Neural crest cell (in vitro differentiated cells): ENCODE results near the gene LPAR5. TPM values are rescaled to one million over a fixed set of nuclear protein-coding genes. Genes with fewer than 3 reads are reported as not detected.

ENCODE experiments used
- DNase-seq: peaks from one replicate; pipeline ENCODE4 v3.0.0; 2021; ENCODE audit warnings: low read depth, mixed read lengths, low spot score
- H3K27ac Mint-ChIP-seq: one replicate; pipeline ENCODE4 v1.8.0; 2021; ENCODE audit warnings: mild to moderate bottlenecking, mixed read lengths; ENCODE audit not compliant: unreplicated experiment
- H3K27me3 Mint-ChIP-seq: 2 replicates; pipeline ENCODE4 v1.8.0; 2021; ENCODE audit warnings: low read depth, mild to moderate bottlenecking, mixed read lengths
- H3K36me3 Mint-ChIP-seq: 2 replicates; pipeline ENCODE4 v1.8.0; 2021; ENCODE audit warnings: low read depth, mild to moderate bottlenecking, mixed read lengths
- H3K4me1 Mint-ChIP-seq: 2 replicates; pipeline ENCODE4 v1.8.0; 2021; ENCODE audit warnings: mixed read lengths
- H3K4me3 Mint-ChIP-seq: one replicate; pipeline ENCODE4 v1.8.0; 2021; ENCODE audit warnings: mild to moderate bottlenecking, mixed read lengths
- H3K9me3 Mint-ChIP-seq: 2 replicates; pipeline ENCODE4 v1.8.0; 2021; ENCODE audit warnings: mixed read lengths
- CTCF ChIP-seq: fragments of 200-600 bp; sonication (generic); conservative IDR thresholded peaks from 2 replicates; pipeline ENCODE4 v1.5.0; 2021; ENCODE audit warnings: antibody characterized with exemption, mild to moderate bottlenecking
- total RNA-seq: library from RNA; stranded (reverse); gene quantifications from 2 replicates; pipeline ENCODE4 v1.2.1, GENCODE V29; 2021

Gene LPAR5
- total RNA-seq, 1 donor from 2014 or later, result not detected

DNA sequence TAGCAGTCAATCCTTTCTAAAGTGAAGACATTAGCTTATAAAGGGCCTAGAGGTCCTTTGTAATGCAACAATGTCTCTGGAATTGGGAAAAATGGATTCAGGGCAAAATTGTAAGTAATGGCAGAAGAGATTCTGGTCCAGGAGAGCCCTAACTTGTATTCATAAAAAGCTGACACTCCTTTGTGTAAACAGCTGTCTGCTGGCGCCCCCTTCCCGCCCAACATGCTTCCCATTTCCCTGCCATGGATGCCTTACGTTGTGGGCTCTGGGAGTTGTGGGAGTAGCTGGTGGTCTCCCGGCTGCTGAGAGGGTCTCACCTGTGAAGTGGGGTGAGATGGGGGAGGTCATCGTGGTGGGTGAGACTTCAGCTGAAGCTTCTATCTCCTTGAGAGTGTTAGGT lies 9.1 kb upstream of the LPAR5 start:
- Mint-ChIP-seq H3K36me3 (peaks cover 8% of the 10 kb centered on the region), H3K9me3 (no peaks in the 10 kb centered on the region)
- TF ChIP-seq CTCF, result no peak

GRCh38 chr12:6644257-6644596 lies 8.5 kb upstream of the LPAR5 start:
- H3K9me3 Mint-ChIP-seq, result no peaks in the 10 kb centered on the region
- H3K4me1 Mint-ChIP-seq, result peaks cover 16% of the 10 kb centered on the region
- H3K36me3 Mint-ChIP-seq, result peaks cover 8% of the 10 kb centered on the region
- H3K27ac Mint-ChIP-seq, result peak overlapping the region; percentile 22
- TF ChIP-seq CTCF, result no peak
- DNase-seq, result no peak
- peaks cover 25% of the 10 kb centered on the region for H3K27me3 Mint-ChIP-seq
- no peak overlapping the region for H3K4me3 Mint-ChIP-seq

More for the DNA sequence above, 9.1 kb upstream of the LPAR5 start:
- peaks cover 25% of the 10 kb centered on the region for H3K27me3 Mint-ChIP-seq
- peak overlapping the region; percentile 22 for H3K27ac Mint-ChIP-seq
- H3K4me1 Mint-ChIP-seq, result peaks cover 16% of the 10 kb centered on the region
- no peak overlapping the region for H3K4me3 Mint-ChIP-seq
- no peak for DNase-seq

GRCh38 chr12:6643569-6644256 lies 8.0 kb upstream of the LPAR5 start:
- peak overlapping the region; percentile 52 for H3K4me3 Mint-ChIP-seq
- H3K9me3 Mint-ChIP-seq, result no peaks in the 10 kb centered on the region
- H3K4me1 Mint-ChIP-seq, result peaks cover 16% of the 10 kb centered on the region
- no peak for TF ChIP-seq CTCF
- DNase-seq, result no peak
- peak overlapping the region; percentile 22 for H3K27ac Mint-ChIP-seq
- peaks cover 25% of the 10 kb centered on the region for H3K27me3 Mint-ChIP-seq
- peaks cover 8% of the 10 kb centered on the region for H3K36me3 Mint-ChIP-seq

GRCh38 chr12:6641131-6641530 lies 5.4 kb upstream of the LPAR5 start:
- H3K27ac Mint-ChIP-seq, result no peak overlapping the region
- no peaks in the 10 kb centered on the region for H3K9me3 Mint-ChIP-seq
- TF ChIP-seq CTCF, result no peak
- no peak for DNase-seq
- peaks cover 4% of the 10 kb centered on the region for H3K36me3 Mint-ChIP-seq
- H3K4me3 Mint-ChIP-seq, result no peak overlapping the region
- H3K27me3 Mint-ChIP-seq, result peaks cover 25% of the 10 kb centered on the region
- H3K4me1 Mint-ChIP-seq, result peaks cover 6% of the 10 kb centered on the region

DNA sequence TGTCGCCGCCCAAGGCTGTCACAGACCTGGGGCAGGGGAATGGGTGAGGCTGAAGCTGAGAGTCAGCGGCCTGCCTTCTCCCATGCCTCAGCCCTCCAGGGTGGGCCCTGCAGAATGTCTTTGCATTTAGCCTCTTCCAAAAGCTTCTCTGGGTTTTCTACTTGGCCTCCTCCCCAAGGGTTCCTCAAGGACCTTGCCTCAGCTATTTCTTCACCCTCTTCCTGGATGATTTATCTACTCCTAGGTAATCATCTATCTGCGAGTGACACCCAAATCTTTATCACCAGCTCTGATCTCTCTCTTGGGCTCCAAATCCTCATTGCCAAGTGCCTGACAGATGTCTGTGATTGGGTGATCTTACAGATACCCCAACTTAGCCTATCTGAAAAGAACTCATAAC lies 4.7 kb upstream of the LPAR5 start:
- Mint-ChIP-seq H3K27me3 (peaks cover 25% of the 10 kb centered on the region), H3K36me3 (peaks cover 4% of the 10 kb centered on the region)

More for the DNA sequence above, 4.7 kb upstream of the LPAR5 start:
- Mint-ChIP-seq H3K4me3 (no peak overlapping the region), H3K4me1 (peaks cover 6% of the 10 kb centered on the region), H3K27ac (no peak overlapping the region), H3K9me3 (no peaks in the 10 kb centered on the region)
- no peak for DNase-seq
- TF ChIP-seq CTCF, result no peak
